GM18868 (cell line): Measurements from ENCODE around the gene ZNF684.
"Not testable (repeated sequence)": the region's sequence is repeated elsewhere in the genome, so short reads cannot be mapped to it uniquely, and the experiment has no call there.

Experiments
- ATAC-seq: cut with Tn5 transposase; IDR thresholded peaks from one replicate; pipeline ENCODE4 v1.9.1; 2021; ENCODE audit warnings: mild to moderate bottlenecking, moderate library complexity; ENCODE audit not compliant: unreplicated experiment

The ZNF684 gene

DNA sequence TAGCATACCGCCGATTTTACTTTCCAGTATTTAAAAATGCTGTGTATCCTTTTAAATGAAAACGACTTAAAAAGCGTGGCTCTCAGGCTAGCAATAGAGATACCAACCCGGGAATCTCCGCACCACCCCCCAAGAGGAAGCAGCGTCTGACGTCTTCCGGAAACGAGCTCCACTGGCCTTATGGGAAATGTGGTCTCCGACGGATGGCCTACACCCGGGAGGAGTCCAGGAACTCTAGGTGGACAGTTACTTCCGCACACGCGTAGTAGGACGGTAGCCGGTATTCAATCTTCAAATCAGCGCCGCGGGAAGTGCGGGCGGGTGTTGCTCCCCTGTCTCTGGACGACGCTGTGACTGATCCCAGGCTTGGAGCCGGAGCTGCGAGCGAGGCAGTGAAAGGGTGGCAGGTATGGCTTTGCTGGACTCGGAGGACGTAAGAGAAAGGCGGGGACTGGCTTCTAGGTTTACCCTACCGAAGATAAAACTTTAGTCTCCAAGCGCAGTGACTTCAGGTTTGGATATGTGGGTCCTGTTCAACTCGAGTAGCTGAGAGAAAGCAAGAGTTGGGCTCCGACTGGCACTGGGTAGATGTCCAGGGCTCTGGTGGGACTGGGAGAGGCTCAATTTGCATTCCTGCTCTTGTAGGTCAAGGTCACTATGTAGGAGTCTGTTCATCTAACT is at the start of gene ZNF684:
TSS of gene ZNF684 (plus strand) at position 257 of the 681 bp plus-strand sequence. CDS start 1,530 bp downstream, outside the sequence.
- ATAC-seq = peak; percentile 93

DNA sequence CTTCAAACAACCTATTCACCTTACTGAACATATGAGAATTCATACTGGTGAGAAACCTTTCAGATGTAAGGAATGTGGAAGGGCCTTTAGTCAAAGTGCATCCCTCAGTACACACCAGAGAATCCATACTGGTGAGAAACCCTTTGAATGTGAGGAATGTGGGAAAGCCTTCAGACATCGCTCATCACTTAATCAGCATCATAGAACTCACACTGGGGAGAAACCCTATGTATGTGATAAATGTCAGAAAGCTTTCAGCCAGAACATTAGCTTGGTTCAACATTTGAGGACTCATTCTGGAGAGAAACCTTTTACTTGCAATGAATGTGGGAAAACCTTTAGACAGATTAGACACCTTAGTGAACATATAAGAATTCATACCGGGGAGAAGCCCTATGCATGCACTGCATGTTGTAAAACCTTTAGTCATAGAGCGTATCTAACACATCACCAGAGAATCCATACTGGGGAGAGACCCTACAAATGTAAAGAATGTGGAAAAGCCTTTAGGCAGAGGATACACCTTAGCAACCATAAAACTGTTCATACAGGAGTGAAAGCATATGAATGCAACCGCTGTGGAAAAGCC is 36.0 kb upstream of the ZNF684 start:
- no peak for ATAC-seq

DNA sequence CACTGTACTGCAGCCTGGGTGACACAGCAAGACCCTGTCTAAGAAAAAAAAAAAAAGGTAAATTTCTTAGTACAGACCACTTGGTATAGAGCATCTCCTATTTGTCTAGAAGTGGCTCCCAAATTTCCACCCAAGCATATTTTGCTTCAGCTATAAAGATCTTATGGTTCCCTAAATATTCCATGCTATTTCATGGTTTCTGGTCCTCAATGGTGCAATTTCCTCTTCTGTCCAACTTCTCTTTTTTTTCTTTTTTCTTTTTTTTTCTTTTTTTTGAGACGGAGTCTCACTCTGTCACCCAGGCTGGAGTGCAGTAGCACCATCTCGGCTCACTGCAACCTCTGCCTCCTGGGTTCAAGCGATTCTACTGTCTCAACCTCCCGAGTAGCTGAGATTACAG is 28.8 kb upstream of the ZNF684 start:
- not testable (repeated sequence) for ATAC-seq

- ATAC-seq = no peak
These were observed 23.5 kb upstream of the ZNF684 start for GRCh38 chr1:40507973-40508372.

- ATAC-seq = peak; percentile 94
These were observed 22.8 kb upstream of the ZNF684 start, which contains the start of gene EXO5 for GRCh38 chr1:40508375-40509341. Gene EXO5 (plus strand): TSS chr1:40508767. CDS start chr1:40514545, 5,778 bp downstream.

DNA sequence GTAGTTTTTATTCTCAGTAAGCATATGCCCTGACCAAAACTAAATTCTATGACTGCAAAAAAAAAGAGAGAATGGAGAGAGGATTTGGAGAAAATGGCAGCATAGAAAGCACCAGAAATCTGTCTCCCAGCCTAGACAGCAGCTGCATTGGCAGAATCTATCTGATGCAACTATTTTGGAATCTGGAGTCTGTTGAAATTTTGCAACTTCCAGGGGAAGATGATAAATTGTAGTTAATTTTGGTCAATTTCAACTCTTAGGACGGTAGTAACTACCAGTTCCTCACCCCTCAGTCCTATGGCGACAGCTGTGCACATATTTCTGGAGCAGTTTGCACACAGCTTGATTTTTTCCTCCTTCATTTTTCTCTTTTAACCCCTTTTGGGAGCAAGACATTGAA is 11.9 kb upstream of the ZNF684 start:
- no peak for ATAC-seq

- no peak for ATAC-seq
These were observed 579 bp upstream of the ZNF684 start for GRCh38 chr1:40530735-40531380.

GRCh38 chr1:40532062-40532389 is 589 bp downstream of the ZNF684 start:
- no peak for ATAC-seq

GRCh38 chr1:40532844-40533424 is 1.5 kb downstream of the ZNF684 start:
- peak; percentile 46 for ATAC-seq

DNA sequence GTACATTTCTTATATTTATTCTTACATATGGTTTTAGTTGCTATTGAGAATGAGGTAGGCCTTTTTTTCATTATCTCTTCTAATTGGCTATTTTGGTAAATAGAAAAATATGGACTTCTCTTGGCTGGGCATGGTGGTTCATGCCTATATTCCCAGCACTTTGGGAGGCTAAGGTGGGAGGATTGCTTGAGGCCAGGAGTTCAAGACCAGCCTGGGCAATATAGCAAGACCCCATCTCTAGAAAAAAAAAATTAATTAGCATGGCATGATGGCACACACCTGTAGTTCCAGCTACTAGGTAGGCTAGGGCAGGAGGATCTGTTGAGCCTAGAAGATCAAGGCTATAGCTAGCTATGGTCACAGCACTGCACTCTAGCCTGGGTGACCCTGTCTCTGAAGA is 3.2 kb downstream of the ZNF684 start:
- ATAC-seq = no peak

DNA sequence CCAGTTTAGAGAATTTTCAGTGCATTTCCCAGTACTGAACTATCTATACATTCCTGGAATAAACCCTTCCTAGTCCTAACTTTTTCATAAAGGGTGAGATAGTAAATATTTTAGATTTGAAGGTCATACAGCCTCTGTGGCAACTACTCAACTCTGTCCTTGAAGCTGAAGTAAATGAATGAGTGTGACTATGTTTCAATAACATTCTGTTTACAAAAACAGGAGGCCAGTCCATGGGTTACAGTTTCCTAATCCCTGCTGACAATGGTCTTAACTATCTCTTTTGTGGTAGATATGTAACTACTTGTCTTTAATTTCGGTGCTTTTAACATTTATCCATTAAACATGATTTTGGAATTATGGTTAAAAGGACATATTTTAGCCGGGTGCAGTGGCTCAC is 4.3 kb downstream of the ZNF684 start:
- ATAC-seq = no peak

- no peak for ATAC-seq
These were observed 7.9 kb downstream of the ZNF684 start for GRCh38 chr1:40539338-40539737.

DNA sequence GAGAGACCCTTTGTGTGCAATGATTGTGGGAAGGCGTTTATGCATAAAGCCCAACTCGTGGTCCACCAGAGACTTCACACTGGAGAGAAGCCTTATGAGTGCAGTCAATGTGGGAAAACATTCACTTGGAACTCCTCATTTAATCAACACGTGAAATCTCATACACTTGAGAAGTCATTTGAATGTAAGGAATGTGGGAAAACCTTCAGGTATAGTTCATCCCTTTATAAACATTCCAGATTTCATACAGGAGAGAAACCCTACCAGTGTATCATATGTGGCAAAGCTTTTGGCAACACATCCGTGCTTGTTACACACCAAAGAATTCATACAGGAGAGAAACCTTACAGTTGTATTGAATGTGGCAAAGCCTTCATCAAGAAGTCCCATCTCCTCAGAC is 15.5 kb downstream of the ZNF684 start:
- no peak for ATAC-seq

DNA sequence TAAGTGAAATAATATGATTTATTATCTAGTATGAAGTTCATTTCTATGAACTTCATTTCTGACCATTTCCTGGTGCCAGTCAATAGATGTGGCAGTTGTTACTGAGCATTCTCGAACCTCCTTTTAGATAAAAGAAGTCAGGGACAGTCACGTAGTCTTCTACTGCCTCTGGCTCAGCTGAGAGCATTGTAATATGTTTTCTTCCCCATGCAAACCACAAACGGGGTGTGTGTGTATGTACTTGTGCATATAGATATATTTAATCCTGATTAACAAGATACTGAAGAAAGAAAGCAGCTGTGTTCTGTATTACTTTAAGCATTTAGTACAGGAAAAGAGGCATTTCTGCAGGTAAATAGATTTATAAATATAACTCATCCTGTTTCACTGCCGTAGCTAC is 21.6 kb downstream of the ZNF684 start:
- no peak for ATAC-seq

DNA sequence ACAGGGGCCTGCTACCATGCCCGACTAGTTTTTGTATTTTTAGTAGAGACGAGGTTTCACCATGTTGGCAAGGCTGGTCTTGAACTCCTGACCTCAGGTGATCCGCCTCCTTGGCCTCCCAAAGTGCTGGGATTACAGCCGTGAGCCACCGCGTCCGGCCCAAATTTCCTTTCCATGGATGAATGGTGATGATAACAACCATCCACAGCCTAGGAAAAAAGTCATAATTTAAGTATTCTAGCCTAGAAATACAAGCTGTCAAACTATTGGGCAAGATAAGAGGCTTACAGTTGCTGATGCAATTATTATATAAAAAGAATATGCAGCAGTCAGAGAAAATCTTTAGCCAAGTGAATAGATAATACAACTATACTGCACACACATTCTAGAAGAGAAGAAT is 23.4 kb downstream of the ZNF684 start:
- ATAC-seq = not testable (repeated sequence)

- ATAC-seq = no peak
These were observed 24.7 kb downstream of the ZNF684 start for GRCh38 chr1:40556121-40556520.

DNA sequence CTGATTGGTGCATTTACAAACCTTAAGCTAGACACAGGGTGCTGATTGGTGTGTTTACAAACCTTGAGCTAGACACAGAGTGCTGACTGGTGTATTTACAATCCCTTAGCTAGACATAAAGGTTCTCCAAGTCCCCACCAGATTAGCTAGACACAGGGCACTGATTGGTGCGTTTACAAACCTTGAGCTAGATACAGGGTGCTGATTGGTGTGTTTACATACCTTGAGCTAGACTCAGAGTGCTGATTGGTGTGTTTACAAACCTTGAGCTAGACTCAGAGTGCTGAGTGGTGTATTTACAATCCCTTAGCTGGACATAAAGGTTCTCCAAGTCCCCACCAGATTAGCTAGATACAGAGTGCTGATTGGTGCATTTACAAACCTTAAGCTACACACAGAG is 26.8 kb downstream of the ZNF684 start:
- ATAC-seq = not testable (repeated sequence)

DNA sequence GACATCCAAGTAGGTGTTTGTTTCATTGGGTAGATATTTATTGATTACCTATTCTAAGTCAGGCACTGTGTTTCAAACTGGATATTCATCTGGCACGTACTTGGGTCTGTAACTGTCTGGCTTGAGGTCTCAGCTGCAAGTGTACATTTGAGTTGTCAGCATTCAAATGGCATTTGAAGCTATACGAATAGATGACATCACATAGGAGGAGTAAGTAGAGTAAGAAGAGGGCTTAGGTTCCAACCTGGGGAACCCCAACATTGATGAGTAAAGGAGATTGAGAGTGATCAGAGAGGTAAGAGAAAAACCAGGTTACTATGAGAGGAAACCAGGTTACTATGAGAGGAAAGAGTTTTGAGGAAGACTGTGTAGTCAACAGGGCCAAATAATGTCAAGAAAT is 30.7 kb downstream of the ZNF684 start:
- ATAC-seq = no peak

DNA sequence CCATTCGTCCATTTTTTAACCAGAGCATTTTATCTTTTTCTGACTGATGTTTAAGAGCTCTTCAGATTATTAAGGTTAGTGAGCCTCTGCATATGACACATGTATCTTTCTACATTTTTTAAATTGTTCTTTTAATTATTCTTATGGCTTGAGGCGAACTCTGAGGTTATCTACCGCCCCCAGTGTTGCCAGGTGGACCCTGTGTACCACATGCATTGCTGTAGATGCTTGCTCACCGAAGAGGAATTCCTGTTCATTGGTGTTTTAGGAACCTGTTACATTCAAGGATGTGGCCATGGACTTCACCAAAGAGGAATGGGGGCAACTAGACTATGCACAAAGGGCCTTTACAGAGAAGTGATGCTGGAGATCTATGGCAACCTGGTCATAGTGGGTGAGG is 31.8 kb downstream of the ZNF684 start:
- ATAC-seq = no peak

DNA sequence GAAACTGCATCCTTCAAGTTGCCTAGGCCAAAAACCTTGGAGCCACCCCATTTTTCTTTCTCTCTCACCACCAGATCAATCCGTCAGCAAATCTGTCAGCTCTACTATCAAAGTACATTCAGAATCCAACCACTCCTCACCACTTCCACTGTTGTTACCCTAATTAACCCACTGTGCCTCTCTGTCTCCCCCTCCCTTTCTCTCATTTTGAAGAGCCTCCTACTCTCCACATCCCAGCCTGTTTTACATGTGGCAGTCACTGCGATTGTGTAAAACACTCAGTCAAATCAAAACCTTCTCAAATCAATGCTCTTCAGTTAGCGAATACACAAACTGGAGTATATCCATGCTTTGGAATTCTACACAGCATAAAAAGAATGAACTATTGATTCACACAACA is 33.1 kb downstream of the ZNF684 start:
- ATAC-seq = no peak

DNA sequence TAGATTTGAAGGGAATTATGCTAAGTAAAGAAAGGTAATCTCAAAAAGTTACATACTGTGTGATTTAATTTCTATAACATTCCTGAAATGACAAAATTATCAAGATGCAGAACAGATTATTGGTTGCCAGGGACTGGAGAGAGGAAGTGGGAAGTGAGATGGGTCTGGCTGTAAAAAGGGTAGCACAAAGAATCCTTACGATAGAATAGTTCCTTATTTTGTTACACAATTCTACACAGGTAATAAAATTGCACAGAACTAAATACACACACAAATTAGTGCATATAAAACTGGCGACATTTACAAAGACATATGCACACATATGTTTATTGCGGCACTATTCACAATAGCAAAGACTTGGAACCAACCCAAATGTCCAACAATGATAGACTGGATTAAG is 33.5 kb downstream of the ZNF684 start:
- no peak for ATAC-seq
